Limb (tissue), 2 donors: ENCODE measurements around the gene PCDHB6.
"Not testable (repeated sequence)": the region's sequence is repeated elsewhere in the genome, so short reads cannot be mapped to it uniquely, and the experiment has no call there.

Experiments
- DNase-seq, 2 donors: peaks; one replicate each; pipeline ENCODE4 v3.0.0-alpha.2; 2016; ENCODE audit errors: extremely low spot score in 2 of 2

The PCDHB6 gene

DNA sequence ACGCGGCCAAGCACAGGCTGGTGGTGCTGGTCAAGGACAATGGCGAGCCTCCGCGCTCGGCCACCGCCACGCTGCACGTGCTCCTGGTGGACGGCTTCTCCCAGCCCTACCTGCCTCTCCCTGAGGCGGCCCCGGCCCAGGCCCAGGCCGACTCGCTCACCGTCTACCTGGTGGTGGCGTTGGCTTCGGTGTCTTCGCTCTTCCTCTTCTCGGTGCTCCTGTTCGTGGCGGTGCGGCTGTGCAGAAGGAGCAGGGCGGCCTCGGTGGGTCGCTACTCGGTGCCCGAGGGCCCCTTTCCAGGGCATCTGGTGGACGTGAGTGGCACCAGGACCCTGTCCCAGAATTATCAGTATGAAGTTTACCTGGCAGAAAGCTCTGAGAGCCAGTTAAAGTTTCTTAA lies 8.0 kb downstream of the PCDHB6 start:
- DNase-seq = not testable (repeated sequence)

DNA sequence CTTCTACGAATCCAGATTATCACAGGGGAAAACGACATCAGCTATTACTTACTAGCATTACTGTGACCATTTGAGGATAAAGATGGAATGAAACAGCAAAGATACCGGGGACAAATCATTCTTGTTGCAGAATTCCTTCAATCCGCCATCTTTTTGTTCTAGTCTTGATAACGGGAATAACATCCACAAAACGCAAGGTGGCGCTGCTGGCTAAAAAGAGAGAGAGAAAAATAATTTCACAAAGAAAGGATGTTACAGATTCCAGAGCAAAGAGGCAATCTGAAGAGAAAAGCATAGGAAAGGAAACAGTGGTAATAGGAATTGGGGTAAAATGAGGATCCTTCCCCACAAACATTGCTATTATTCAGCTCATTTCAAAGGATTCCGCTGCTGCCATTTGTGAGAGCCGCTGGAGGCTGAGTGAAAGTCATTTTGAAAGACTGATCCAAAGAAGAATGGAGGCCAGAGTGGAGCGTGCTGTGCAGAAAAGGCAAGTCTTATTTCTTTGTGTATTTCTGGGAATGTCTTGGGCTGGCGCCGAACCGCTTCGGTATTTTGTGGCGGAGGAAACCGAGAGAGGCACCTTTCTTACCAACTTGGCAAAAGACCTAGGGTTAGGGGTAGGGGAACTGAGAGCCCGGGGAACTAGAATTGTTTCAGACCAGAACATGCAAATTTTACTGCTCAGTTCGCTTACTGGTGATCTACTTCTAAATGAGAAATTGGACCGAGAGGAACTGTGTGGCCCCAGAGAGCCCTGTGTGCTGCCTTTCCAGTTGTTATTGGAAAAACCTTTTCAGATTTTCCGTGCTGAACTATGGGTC lies 22.7 kb downstream of the PCDHB6 start, which contains the start of gene PCDHB7:
TSS of gene PCDHB7 (plus strand) at position 264 of the 824 bp plus-strand sequence. CDS start at position 456, 192 bp downstream.
- peak; percentile 7 to 40 for DNase-seq

DNA sequence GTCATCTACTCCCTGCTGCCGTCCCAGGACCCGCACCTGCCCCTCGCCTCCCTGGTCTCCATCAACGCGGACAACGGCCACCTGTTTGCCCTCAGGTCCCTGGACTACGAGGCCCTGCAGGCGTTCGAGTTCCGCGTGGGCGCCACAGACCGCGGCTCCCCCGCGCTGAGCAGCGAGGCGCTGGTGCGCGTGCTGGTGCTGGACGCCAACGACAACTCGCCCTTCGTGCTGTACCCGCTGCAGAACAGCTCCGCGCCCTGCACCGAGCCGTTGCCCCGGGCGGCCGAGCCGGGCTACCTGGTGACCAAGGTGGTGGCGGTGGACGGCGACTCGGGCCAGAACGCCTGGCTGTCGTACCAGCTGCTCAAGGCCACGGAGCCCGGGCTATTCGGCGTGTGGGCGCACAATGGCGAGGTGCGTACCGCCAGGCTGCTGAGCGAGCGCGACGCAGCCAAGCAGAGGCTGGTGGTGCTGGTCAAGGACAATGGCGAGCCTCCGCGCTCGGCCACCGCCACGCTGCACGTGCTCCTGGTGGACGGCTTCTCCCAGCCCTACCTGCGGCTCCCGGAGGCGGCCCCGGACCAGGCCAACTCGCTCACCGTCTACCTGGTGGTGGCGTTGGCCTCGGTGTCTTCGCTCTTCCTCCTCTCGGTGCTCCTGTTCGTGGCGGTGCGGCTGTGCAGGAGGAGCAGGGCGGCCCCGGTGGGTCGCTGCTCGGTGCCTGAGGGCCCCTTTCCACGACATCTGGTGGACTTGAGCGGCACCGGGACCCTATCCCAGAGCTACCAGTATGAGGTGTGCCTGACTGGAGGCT lies 24.6 kb downstream of the PCDHB6 start:
- DNase-seq = not testable (repeated sequence)

DNA sequence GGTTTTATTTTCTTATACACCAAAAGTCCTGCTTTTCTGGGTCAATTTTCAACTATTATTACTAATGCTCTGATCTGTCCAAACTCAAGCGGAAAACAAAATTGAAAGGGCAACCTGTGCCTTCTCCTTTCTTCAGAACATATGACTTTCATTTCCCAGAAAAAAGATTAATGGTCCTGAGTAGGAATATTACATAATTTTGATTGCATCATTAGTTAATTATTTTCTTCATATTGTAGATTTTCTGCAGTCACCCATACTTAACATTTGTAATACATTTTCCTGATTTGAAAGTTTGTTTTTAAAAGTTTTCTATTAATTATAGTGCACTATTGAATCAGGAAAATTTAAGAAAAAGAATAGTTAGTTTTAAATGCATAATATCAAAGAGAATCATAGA lies 26.1 kb downstream of the PCDHB6 start:
- no peak for DNase-seq

DNA sequence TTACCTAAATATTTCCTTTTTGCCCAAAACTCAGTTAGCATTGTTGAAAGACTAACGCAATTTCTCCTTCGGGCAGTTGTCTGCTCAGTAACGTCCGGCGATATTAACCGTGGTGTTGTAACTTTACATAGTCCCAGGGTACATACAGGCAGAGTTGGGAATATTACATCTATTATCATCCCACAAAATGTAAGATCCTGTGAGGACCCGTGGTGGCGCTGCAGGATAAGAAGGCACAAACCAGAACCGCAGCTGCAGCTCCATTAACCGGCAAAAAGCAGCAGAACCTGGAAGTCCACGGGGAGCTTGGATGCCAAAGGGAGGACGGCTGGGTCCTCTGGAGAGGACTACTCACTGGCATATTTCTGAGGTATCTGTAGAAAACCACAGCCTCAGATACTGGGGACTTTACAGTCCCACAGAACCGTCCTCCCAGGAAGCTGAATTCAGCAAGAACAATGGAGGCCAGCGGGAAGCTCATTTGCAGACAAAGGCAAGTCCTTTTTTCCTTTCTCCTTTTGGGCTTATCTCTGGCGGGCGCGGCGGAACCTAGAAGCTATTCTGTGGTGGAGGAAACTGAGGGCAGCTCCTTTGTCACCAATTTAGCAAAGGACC lies 27.8 kb downstream of the PCDHB6 start, which contains the start of gene PCDHB8:
TSS of gene PCDHB8 (plus strand) at position 214 of the 615 bp plus-strand sequence. CDS start at position 459, 245 bp downstream.
- not testable (repeated sequence) for DNase-seq

DNA sequence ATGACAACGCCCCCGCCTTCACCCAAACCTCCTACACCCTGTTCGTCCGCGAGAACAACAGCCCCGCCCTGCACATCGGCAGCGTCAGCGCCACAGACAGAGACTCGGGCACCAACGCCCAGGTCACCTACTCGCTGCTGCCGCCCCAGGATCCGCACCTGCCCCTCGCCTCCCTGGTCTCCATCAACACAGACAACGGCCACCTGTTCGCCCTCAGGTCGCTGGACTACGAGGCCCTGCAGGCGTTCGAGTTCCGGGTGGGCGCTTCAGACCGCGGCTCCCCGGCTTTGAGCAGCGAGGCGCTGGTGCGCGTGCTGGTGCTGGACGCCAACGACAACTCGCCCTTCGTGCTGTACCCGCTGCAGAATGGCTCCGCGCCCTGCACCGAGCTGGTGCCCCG lies 29.5 kb downstream of the PCDHB6 start:
- not testable (repeated sequence) for DNase-seq

DNA sequence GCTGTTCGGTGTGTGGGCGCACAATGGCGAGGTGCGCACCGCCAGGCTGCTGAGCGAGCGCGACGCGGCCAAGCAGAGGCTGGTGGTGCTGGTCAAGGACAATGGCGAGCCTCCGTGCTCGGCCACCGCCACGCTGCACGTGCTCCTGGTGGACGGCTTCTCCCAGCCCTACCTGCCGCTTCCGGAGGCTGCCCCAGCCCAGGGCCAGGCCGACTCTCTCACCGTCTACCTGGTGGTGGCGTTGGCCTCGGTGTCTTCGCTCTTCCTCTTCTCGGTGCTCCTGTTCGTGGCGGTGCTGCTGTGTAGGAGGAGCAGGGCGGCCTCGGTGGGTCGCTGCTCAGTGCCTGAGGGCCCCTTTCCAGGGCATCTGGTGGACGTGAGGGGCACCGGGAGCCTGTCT lies 30.0 kb downstream of the PCDHB6 start:
- DNase-seq = not testable (repeated sequence)

DNA sequence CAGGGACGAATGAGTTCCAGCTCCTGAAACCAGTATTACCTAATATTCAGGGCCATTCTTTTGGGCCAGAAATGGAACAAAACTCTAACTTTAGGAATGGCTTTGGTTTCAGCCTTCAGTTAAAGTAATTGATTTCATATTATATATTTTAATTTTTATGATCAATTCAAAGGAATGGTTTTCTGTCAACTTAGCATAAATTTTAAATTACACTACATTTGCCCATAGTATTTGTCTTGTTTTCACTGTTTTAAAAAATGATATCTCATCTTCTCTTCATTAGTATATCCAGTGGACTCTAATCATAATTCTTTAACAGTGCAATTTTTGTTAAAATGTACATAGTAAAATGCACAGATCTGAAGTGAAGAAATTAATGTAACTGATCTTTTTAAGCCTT lies 30.5 kb downstream of the PCDHB6 start:
- no peak for DNase-seq

DNA sequence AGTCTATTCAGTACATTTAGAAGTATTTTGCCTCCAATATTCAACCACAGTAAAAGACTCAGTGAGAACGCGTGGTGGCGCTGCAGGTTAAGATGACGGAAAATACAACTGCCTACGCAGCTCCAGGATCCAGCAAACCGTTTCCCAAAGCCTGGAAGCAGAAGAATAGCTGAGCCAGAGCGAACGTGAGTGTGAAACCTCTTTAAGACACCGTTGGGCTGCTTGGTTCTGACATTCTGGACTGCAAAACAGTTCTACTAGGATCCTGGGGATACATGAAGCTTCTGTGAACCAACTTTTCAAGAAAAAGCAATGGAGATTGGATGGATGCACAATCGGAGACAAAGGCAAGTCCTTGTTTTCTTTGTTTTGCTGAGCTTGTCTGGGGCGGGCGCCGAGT lies 32.4 kb downstream of the PCDHB6 start, which contains the start of gene PCDHB16:
TSS of gene PCDHB16 (plus strand) at position 140 of the 400 bp plus-strand sequence. CDS start at position 313, 173 bp downstream.
- peak in 1 of 2 donors; percentile 43 for DNase-seq

DNA sequence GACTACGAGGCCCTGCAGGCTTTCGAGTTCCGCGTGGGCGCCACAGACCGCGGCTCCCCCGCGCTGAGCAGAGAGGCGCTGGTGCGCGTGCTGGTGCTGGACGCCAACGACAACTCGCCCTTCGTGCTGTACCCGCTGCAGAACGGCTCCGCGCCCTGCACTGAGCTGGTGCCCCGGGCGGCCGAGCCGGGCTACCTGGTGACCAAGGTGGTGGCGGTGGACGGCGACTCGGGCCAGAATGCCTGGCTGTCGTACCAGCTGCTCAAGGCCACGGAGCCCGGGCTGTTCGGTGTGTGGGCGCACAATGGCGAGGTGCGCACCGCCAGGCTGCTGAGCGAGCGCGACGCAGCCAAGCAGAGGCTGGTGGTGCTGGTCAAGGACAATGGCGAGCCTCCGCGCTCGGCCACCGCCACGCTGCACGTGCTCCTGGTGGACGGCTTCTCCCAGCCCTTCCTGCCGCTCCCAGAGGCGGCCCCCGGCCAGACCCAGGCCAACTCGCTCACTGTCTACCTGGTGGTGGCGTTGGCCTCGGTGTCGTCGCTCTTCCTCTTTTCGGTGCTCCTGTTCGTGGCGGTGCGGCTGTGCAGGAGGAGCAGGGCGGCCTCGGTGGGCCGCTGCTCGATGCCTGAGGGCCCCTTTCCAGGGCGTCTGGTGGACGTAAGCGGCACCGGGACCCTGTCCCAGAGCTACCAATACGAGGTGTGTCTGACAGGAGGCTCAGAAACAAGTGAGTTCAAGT lies 34.4 kb downstream of the PCDHB6 start:
- not testable (repeated sequence) for DNase-seq

DNA sequence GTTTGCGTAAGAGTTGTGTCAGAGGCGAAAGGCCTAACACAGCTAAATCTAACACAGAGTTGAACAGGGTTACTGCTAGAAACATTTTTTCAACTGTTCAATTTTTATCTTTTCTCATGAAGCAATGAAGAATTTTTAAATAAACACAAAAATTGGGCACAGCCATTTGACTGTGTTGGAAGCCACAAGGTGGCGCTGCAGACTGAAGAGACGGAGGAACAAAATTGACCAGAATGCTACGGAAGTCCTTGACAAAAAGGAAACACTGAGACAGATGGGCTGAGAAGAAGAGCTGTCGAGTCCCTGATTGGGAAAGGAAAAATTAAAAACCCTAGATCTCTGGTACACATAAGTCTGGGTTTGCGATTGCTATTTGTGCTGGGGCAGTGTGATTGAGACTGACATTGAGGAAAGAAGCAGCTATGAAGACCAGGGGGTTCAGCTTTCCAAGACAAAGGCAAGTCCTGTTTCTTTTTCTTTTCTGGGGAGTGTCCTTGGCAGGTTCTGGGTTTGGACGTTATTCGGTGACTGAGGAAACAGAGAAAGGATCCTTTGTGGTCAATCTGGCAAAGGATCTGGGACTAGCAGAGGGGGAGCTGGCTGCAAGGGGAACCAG lies 37.1 kb downstream of the PCDHB6 start, which contains the start of gene PCDHB9:
TSS of gene PCDHB9 (plus strand) at position 265 of the 616 bp plus-strand sequence. CDS start at position 423, 158 bp downstream.
- no peak for DNase-seq

DNA sequence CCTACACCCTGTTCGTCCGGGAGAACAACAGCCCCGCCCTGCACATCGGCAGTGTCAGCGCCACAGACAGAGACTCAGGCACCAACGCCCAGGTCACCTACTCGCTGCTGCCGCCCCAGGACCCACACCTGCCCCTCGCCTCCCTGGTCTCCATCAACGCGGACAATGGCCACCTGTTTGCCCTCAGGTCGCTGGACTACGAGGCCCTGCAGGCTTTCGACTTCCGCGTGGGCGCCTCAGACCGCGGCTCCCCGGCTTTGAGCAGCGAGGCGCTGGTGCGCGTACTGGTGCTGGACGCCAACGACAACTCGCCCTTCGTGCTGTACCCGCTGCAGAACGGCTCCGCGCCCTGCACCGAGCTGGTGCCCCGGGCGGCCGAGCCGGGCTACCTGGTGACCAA lies 38.8 kb downstream of the PCDHB6 start:
- DNase-seq = not testable (repeated sequence)

DNA sequence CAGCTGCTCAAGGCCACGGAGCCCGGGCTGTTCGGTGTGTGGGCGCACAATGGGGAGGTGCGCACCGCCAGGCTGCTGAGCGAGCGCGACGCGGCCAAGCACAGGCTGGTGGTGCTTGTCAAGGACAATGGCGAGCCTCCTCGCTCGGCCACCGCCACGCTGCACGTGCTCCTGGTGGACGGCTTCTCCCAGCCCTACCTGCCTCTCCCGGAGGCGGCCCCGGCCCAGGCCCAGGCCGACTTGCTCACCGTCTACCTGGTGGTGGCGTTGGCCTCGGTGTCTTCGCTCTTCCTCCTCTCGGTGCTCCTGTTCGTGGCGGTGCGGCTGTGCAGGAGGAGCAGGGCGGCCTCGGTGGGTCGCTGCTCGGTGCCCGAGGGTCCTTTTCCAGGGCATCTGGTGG lies 39.3 kb downstream of the PCDHB6 start:
- DNase-seq = not testable (repeated sequence)

DNA sequence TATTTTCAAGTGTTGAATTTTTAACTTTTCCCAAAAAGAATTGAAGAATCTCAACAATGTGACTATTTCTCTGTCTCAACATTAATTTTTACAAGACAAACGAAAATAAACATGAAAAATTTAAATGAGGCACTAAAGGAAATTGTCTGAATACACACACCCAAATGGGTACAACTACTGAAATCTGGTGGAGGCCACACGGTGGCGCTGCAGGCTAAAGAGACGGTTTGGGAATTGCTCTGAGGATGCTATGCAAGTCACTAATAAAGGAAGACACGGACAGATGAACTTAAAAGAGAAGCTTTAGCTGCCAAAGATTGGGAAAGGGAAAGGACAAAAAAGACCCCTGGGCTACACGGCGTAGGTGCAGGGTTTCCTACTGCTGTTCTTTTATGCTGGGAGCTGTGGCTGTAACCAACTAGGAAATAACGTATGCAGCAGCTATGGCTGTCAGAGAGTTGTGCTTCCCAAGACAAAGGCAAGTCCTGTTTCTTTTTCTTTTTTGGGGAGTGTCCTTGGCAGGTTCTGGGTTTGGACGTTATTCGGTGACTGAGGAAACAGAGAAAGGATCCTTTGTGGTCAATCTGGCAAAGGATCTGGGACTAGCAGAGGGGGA lies 42.4 kb downstream of the PCDHB6 start, which contains the start of gene PCDHB10:
TSS of gene PCDHB10 (plus strand) at position 244 of the 616 bp plus-strand sequence. CDS start at position 444, 200 bp downstream.
- peak in 1 of 2 donors; percentile 53 for DNase-seq

DNA sequence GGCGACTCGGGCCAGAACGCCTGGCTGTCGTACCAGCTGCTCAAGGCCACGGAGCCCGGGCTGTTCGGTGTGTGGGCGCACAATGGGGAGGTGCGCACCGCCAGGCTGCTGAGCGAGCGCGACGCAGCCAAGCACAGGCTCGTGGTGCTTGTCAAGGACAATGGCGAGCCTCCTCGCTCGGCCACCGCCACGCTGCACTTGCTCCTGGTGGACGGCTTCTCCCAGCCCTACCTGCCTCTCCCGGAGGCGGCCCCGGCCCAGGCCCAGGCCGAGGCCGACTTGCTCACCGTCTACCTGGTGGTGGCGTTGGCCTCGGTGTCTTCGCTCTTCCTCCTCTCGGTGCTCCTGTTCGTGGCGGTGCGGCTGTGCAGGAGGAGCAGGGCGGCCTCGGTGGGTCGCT lies 44.5 kb downstream of the PCDHB6 start:
- not testable (repeated sequence) for DNase-seq

DNA sequence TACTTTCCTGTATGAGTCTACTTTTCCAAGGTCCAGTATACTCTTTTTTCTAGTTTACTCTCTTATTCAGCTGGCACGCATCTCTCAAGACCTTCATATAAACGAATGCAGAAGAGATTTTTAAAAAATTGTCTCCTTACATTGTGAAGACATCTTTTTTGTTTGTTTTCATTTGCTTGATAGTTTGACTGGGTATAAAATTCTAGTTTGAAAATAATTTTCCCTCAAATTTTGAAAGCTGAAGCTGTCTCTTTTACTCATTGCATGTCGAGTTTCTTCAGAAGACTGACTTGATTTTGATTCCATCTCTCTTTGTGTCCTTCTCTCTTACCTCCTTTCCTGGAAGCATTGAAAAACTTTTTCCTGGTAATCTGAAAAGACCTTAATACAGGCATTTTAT lies 46.5 kb downstream of the PCDHB6 start:
- no peak for DNase-seq

DNA sequence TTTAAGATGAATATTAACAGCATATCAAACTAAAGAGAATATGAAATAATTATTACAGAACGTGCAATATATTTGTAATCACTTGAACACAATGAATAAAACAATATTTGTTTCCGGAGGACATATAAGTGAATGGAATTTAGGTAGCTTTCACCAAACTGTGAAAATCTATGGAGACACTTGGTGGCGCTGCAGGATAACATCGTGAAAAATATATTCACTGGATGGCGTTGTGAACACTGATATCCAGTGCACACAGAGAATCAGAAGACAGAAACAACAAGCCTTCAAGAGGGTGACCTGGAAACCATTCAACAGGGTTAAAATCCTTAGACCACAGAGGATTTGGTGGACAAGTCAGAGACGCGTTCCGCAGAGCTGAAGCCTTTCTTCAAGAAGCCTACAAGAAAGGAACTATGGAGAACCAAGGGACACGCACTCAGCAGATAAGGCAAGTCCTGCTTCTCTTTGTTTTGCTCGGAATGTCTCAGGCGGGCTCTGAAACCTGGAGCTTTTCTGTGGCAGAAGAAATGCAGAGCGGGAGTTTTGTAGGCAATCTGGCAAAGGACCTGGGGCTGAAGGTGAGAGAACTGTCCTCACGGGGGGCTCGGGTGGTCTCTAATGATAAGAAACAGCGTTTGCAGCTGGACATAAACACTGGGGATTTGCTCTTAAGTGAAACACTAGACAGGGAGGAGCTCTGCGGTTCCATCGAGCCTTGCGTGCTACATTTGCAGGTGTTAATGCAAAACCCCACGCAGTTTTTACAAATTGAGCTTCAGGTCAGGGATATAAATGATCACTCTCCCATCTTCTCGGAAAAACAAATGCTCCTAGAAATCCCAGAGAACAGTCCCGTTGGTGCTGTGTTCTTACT lies 49.7 kb downstream of the PCDHB6 start, which contains the start of gene PCDHB11:
TSS of gene PCDHB11 (plus strand) at position 269 of the 877 bp plus-strand sequence. CDS start at position 417, 148 bp downstream.
- no peak for DNase-seq

DNA sequence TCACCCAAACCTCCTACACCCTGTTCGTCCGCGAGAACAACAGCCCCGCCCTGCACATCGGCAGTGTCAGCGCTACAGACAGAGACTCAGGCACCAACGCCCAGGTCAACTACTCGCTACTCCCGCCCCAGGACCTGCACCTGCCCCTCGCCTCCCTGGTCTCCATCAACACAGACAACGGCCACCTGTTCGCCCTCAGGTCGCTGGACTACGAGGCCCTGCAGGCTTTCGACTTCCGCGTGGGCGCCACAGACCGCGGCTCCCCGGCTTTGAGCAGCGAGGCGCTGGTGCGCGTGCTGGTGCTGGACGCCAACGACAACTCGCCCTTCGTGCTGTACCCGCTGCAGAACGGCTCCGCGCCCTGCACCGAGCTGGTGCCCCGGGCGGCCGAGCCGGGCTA lies 51.3 kb downstream of the PCDHB6 start:
- not testable (repeated sequence) for DNase-seq
